Nasal cavity respiratory epithelium epithelial cell of viscerocranial mucosa (primary cell): ENCODE measurements around the gene SNCA. TPM values are rescaled to one million over a fixed set of nuclear protein-coding genes. Genes with fewer than 3 reads are reported as not detected.

Experiments
- total RNA-seq: library from RNA; depleted of rRNA; stranded (reverse); fragments of >200 nt; gene quantifications from 2 replicates; pipeline ENCODE4 v1.2.3, GENCODE V29; 2014

SNCA gene
- total RNA-seq: 25.6 and 34.8 TPM in 2 replicates

DNA sequence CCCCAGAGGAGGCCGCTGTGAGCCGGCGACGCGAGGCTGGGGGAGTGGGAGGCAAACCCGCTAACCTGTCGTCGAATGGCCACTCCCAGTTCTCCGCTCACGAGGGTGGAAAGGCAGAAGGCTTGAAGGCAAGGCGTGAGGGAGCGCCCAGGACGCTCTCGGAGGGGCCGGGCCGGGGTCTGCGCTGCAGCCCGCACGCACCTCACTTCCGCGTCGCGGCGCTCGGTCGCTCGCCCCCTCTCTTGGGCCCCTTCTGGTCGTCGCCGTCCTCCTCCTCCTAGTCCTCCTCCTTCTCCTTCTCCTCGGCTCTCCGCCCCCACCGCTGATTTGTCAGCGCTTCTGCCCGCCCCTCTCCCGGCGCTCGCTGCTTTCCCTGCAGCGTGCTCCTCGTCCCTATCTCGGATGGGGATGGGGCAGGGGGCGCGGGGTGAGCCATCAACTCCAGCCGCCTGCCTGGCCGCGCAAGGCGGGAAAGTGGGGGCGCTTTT, at the start of gene SNCA:
Gene SNCA, minus strand, starts transcription at position 265 of the 488 bp plus-strand sequence. CDS start 1,494 bp downstream, outside the sequence.

Other genes with a start within 250 kb of the SNCA start
- under 0.01 and 0.07 TPM in 2 replicates for gene MMRN1, start 57.7 kb upstream of the SNCA start, total RNA-seq